GM19238 (cell line): Measurements from ENCODE around the gene SRD5A3.
A peak's percentile ranks its signal among the peaks of the same experiment; 100 is the strongest.

ENCODE experiments used
- DNase-seq: peaks from one replicate; pipeline ENCODE4 v3.0.0; 2011; ENCODE audit warnings: low spot score; ENCODE audit not compliant: insufficient read length

The SRD5A3 gene

GRCh38 chr4:55345980-55346850 lies at the start of gene SRD5A3:
TSS of gene SRD5A3 (plus strand) at chr4:55346242. CDS start at chr4:55346337, 95 bp downstream.
- peak; percentile 88 for DNase-seq

- no peak for DNase-seq
Measured at GRCh38 chr4:55297346-55297745, 48.7 kb upstream of the SRD5A3 start.

GRCh38 chr4:55303760-55304165 lies 42.3 kb upstream of the SRD5A3 start:
- no peak for DNase-seq

DNA sequence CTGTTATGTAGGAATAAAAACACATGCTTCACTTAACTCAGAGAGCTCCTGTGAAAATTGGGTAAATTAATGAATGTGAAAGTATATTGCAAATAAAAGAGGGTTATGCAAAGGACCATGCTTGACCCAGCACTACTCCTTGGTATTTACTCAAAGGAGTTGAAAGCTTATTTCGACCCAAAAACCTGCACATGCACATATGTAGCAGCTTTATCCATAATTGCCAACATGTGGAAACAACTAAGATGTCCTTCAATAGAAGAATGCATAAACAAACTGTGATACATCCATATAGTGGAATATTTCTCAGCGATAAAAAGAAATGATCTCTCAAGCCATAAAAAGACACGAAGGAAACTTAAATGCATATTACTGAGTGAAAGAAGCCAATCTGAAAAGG lies 41.7 kb upstream of the SRD5A3 start:
- no peak for DNase-seq

DNA sequence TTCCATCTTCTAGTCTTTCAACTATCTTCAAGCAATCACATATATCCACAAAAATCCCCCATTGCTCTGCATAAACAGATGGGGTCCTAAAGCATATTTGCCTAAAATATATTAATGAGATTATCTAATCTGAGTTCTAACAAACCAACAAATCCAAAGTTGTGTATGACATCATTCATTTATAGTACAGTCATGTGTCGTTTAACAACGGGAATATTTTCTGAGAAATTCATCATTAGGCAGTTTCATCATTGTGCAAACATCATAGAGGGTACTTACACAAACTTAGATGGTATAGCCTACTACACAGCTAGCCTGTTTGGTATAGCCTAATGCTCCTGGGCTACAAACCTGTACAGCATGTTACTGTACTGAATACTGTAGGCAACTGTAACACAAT lies 38.0 kb upstream of the SRD5A3 start:
- DNase-seq, result no peak

- no peak for DNase-seq
Measured at GRCh38 chr4:55311792-55312488, 34.1 kb upstream of the SRD5A3 start.

- no peak for DNase-seq
Measured at GRCh38 chr4:55312489-55313101, 33.4 kb upstream of the SRD5A3 start.

DNA sequence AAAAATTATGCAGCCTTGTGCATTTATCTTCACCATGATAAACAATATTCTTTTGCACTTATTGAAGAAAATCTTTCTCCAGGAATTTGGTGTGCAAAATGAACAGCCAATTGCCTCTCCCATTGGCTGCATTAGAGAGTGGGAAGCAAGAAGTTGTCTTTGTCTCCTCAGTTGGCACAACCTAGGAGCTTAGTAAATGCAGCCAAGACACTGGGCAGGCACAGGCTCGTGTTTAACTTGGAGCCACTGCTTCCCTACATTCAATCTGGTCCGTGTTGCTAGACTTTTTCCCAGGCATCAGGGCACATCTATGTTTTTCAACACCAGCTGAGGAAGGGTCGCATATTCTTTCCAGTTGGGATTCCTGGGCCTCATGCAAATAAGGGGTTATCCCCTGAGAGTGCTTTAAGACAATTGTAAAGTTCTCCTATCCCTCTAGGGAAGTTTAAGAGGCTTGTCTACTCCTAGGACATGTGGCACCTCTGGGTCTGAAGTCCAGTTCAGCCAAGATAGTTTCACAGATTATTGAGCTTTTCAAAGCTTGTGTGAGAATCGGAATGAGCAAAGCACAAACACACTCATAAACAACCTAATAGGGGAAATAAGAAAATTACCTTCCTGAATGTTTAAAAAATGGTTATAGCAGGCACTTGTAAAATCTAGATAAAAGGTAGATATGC lies 31.8 kb upstream of the SRD5A3 start:
- no peak for DNase-seq

GRCh38 chr4:55318175-55319129 lies 27.6 kb upstream of the SRD5A3 start:
- DNase-seq, result no peak

DNA sequence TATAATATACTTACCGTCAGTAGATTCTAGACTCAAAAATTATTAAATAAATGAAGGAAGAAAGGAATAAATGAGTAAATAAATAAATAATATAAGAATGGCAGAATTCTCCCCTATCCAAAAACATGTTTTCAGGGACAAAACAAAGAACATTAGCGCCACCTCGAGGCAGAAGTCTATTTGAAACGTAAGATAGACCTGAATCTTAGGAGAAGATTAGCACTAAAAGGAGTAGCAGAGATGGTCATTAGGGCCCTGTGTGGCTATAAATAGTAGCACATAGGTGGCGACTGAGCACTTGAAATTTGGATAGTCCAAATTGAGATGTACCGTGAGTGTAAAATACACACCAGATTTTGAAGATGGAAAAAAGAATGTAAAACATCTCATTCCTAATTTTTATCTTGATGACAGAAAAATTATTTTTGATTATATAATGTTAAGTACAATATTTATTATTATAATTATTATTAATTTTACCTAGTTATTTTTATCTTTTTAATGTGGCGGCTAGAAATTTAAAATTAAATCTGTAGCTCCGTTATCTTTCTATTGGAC lies 24.3 kb upstream of the SRD5A3 start:
- peak; percentile 5 for DNase-seq

GRCh38 chr4:55323375-55323774 lies 22.7 kb upstream of the SRD5A3 start:
- DNase-seq, result no peak

DNA sequence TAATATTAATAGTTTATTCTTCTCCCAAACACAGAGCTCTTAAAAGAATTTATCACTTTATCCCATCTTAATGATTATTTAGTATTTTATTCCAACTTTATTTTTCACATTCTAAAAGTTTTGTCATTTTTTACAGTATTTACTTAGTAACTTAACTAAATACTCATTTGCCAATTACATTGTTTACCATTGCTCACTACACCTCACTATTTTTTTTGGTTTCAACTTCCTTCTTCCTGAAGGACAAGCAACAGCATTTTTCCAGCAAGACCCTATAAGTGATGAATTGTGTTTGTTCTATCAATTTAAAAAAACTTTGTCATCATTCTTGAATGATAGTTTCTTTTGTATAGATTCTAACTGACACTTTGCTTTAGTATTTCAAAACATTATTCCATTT lies 19.4 kb upstream of the SRD5A3 start:
- no peak for DNase-seq

DNA sequence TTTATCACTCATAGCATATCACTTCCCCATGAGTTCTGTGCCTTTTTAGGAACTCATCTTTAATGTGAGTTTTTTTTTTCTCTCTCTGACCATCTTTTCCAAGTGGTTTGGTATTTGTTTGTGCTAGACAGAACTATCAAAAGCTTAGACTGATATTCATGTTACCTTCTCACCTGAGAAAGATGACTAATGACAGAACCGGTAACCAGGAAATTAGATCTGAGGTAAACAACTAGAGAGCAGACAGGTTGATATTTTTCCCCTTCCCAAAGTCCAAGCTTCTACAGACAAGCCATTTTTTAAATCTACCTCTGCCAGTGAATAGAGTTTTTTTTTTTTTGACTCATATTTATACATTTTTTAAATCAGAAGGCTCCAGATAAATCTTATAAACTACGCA lies 17.0 kb upstream of the SRD5A3 start:
- no peak for DNase-seq

GRCh38 chr4:55330241-55330640 lies 15.8 kb upstream of the SRD5A3 start:
- no peak for DNase-seq

GRCh38 chr4:55336138-55337034 lies 9.7 kb upstream of the SRD5A3 start:
- DNase-seq, result no peak

DNA sequence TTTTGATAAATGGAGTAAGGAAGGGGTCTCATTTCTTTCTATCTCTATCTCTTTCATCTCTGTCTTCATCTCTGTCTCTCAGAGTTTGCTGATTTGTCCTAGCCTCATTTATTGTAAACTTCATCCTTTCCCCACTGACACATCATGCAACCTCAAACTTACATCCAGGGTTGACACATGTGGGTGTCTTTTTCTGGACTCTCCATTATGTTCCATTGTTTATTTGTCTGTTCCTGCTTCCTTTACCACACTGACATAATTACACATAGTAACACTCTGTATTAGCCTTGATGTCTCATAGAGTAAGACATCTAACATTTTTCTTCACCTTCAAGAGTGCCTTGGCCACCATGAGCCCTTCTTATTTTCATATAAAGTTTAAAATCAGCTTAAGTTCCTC lies 8.1 kb upstream of the SRD5A3 start:
- DNase-seq, result no peak

DNA sequence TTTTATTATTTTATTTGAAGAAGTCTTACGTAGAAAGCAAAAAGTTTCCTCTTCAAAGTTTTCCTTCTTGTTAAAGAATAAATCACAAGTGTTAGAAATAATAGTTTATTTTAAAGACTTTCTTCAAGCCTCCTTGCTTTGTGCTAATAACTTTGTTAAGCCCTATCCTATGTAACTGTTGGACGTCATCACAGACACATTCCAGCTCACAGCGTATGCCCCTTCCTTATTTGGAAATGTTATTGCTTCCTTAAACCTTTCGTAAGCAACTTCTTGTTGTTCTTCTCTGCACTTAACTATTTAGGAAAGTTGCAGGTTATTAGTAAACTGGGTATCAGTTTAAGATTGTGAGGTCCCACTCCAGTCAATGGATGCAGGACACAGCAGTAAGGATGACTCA lies 7.6 kb upstream of the SRD5A3 start:
- no peak for DNase-seq

- DNase-seq, result no peak
Measured at GRCh38 chr4:55340266-55340665, 5.8 kb upstream of the SRD5A3 start.

GRCh38 chr4:55343887-55344286 lies 2.2 kb upstream of the SRD5A3 start:
- no peak for DNase-seq
